IMR-90 (cell line): ENCODE data around the gene UBE3C. TPM values are rescaled to one million over a fixed set of nuclear protein-coding genes. Genes with fewer than 3 reads are reported as not detected.

Experiments used
- ATAC-seq: fragments of 200-7000 bp; cut with Tn5 transposase; 2 replicates; pipeline ENCODE4 v1.9.1; 2020; ENCODE audit warnings: low read depth, mild to moderate bottlenecking, moderate library complexity
- BruUV-seq: library from RNA; stranded (reverse); fragments of 400-500 nt; replicated peaks from 2 replicates; lab custom pipeline; 2021; lab: Mats Ljungman, UMichigan
- CTCF ChIA-PET: fragments of 300-600 bp; formaldehyde crosslinking; extraction: SDS; loops from one replicate; lab custom pipeline; 2021; ENCODE audit warnings: antibody characterized with exemption; lab: Yijun Ruan, JAX
- POLR2A ChIA-PET: fragments of 300-600 bp; sonication (Branson Sonifier 250); formaldehyde crosslinking; loops from one replicate; lab custom pipeline; 2022; ENCODE audit warnings: antibody characterized with exemption; ENCODE audit not compliant: unreplicated experiment; lab: Charles Lee
- DNase-seq: peaks from one replicate; pipeline ENCODE4 v3.0.0; 2013
- H2AFZ ChIP-seq: replicated peaks from 2 replicates; pipeline ENCODE3; 2013; ENCODE audit warnings: low read length, mild to moderate bottlenecking; ENCODE audit not compliant: poor library complexity
- H2AK5ac ChIP-seq: 2 replicates; pipeline ENCODE4 v1.6.1; 2013; ENCODE audit warnings: low read depth, low read length, inconsistent platforms
- H2AK9ac ChIP-seq: replicated peaks from 2 replicates; pipeline ENCODE3; 2013; ENCODE audit warnings: mild to moderate bottlenecking, low read depth, low read length, moderate library complexity; ENCODE audit not compliant: poor library complexity
- H2BK120ac ChIP-seq: 2 replicates; pipeline ENCODE4 v1.6.1; 2013; ENCODE audit warnings: low read depth, low read length, inconsistent platforms
- H2BK15ac ChIP-seq: 3 replicates; pipeline ENCODE4 v1.6.1; 2013; ENCODE audit warnings: low read depth, low read length, inconsistent platforms
- H2BK20ac ChIP-seq: 2 replicates; pipeline ENCODE4 v1.6.1; 2013; ENCODE audit warnings: low read depth, mild to moderate bottlenecking, inconsistent platforms, low read length, moderate library complexity
- H2BK5ac ChIP-seq: 2 replicates; pipeline ENCODE4 v1.6.1; 2013; ENCODE audit warnings: mild to moderate bottlenecking, low read depth, low read length, inconsistent platforms; ENCODE audit not compliant: poor library complexity, severe bottlenecking
- H3K14ac ChIP-seq: replicated peaks from 2 replicates; pipeline ENCODE4 v1.6.1; 2013; ENCODE audit warnings: low read depth, low read length, inconsistent platforms
- H3K18ac ChIP-seq: 2 replicates; pipeline ENCODE4 v1.6.1; 2013; ENCODE audit warnings: low read depth, low read length, control low read depth
- H3K23ac ChIP-seq: 2 replicates; pipeline ENCODE4 v1.6.1; 2013; ENCODE audit warnings: low read depth, low read length, inconsistent platforms
- H3K27ac ChIP-seq: 2 replicates; pipeline ENCODE4 v1.5.1; 2013; ENCODE audit warnings: mild to moderate bottlenecking, control low read depth, low read length; ENCODE audit not compliant: insufficient read depth
- H3K27me3 ChIP-seq: 2 replicates; pipeline ENCODE4 v1.6.1; 2013; ENCODE audit warnings: low read length; ENCODE audit not compliant: control insufficient read depth, insufficient read depth
- H3K36me3 ChIP-seq: 2 replicates; pipeline ENCODE4 v1.6.1; 2013; ENCODE audit warnings: low read length, mixed read lengths; ENCODE audit not compliant: control insufficient read depth, insufficient read depth
- H3K4ac ChIP-seq: 2 replicates; pipeline ENCODE4 v1.6.1; 2013; ENCODE audit warnings: low read depth, low read length, inconsistent platforms
- H3K4me1 ChIP-seq: 2 replicates; pipeline ENCODE4 v1.6.1; 2013; ENCODE audit warnings: low read length, mixed read lengths; ENCODE audit not compliant: control insufficient read depth, insufficient read depth
- H3K4me2 ChIP-seq: 2 replicates; pipeline ENCODE4 v1.6.1; 2013; ENCODE audit warnings: low read depth, mild to moderate bottlenecking, control low read depth, low read length, moderate library complexity
- H3K4me3 ChIP-seq: 2 replicates; pipeline ENCODE4 v1.5.1; 2013; ENCODE audit warnings: low read depth, mild to moderate bottlenecking, control low read depth, low read length, moderate library complexity; ENCODE audit not compliant: insufficient read depth
- H3K56ac ChIP-seq: 2 replicates; pipeline ENCODE4 v1.6.1; 2013; ENCODE audit warnings: low read length, inconsistent platforms; ENCODE audit not compliant: insufficient read depth; ENCODE audit errors: extremely low read depth
- H3K79me1 ChIP-seq, 2 experiments: 2 replicates each; pipeline ENCODE4 v1.6.1; 2013; ENCODE audit warnings: low read length in 2 of 2, inconsistent platforms in 1 of 2, low read depth in 1 of 2
- H3K9ac ChIP-seq: 2 replicates; pipeline ENCODE4 v1.6.1; 2013; ENCODE audit warnings: low read depth, low read length, control low read depth
- H3K9me1 ChIP-seq: 2 replicates; pipeline ENCODE4 v1.6.1; 2013; ENCODE audit warnings: low read length, inconsistent platforms; ENCODE audit not compliant: insufficient read depth
- H3K9me3 ChIP-seq: 2 replicates; pipeline ENCODE4 v1.6.1; 2013; ENCODE audit warnings: low read length; ENCODE audit not compliant: control insufficient read depth, insufficient read depth
- H4K20me1 ChIP-seq: 2 replicates; pipeline ENCODE4 v1.6.1; 2013; ENCODE audit warnings: low read length, inconsistent platforms; ENCODE audit not compliant: insufficient read depth
- H4K5ac ChIP-seq: 2 replicates; pipeline ENCODE4 v1.6.1; 2013; ENCODE audit warnings: mild to moderate bottlenecking, low read depth, low read length, control low read depth
- H4K8ac ChIP-seq, 2 experiments: 2 replicates each; pipeline ENCODE4 v1.6.1; 2013; ENCODE audit warnings: low read depth in 2 of 2, low read length in 2 of 2, control low read depth in 1 of 2, inconsistent platforms in 1 of 2
- H4K91ac ChIP-seq: 2 replicates; pipeline ENCODE4 v1.6.1; 2013; ENCODE audit warnings: low read depth, low read length, inconsistent platforms; ENCODE audit not compliant: insufficient read depth
- BHLHE40 ChIP-seq: fragments of 150-350 bp; IDR thresholded peaks from 2 replicates; pipeline ENCODE4 v1.6.1; 2016; ENCODE audit warnings: mild to moderate bottlenecking, low read depth, low read length
- CEBPB ChIP-seq: IDR thresholded peaks from 2 replicates; pipeline ENCODE4 v1.6.1; 2012; ENCODE audit warnings: low read depth, low read length, improper control_type of control experiment
- CHD1 ChIP-seq: IDR thresholded peaks from 2 replicates; pipeline ENCODE4 v1.6.1; 2012; ENCODE audit warnings: low read depth, low read length, improper control_type of control experiment
- CTCF ChIP-seq: conservative IDR thresholded peaks from 2 replicates; pipeline ENCODE4 v1.5.1; 2012; ENCODE audit warnings: mild to moderate bottlenecking, low read depth, low read length, improper control_type of control experiment
- ELK1 ChIP-seq: fragments of 150-350 bp; IDR thresholded peaks from 2 replicates; pipeline ENCODE4 v1.6.1; 2016; ENCODE audit warnings: low read depth, mild to moderate bottlenecking, low read length, moderate library complexity, borderline replicate concordance
- FOS ChIP-seq: fragments of 150-350 bp; IDR thresholded peaks from 2 replicates; pipeline ENCODE4 v1.6.1; 2016; ENCODE audit warnings: low read depth, low read length
- MAFK ChIP-seq: IDR thresholded peaks from 2 replicates; pipeline ENCODE4 v1.6.1; 2012; ENCODE audit warnings: low read depth, low read length, improper control_type of control experiment
- MAZ ChIP-seq: IDR thresholded peaks from 2 replicates; pipeline ENCODE4 v1.6.1; 2012; ENCODE audit warnings: low read depth, mild to moderate bottlenecking, low read length, improper control_type of control experiment, moderate library complexity, borderline replicate concordance
- MXI1 ChIP-seq: IDR thresholded peaks from 2 replicates; pipeline ENCODE4 v1.6.1; 2012; ENCODE audit warnings: low read depth, mild to moderate bottlenecking, low read length, moderate library complexity, borderline replicate concordance
- NFE2L2 ChIP-seq: fragments of 150-350 bp; IDR thresholded peaks from 2 replicates; pipeline ENCODE4 v1.6.1; 2016; ENCODE audit warnings: low read depth, mild to moderate bottlenecking, low read length
- POLR2A ChIP-seq: IDR thresholded peaks from 2 replicates; pipeline ENCODE4 v1.6.1; 2012; ENCODE audit warnings: mild to moderate bottlenecking, low read depth, low read length
- RAD21 ChIP-seq: IDR thresholded peaks from 2 replicates; pipeline ENCODE4 v1.6.1; 2012; ENCODE audit warnings: low read length, improper control_type of control experiment
- RCOR1 ChIP-seq: IDR thresholded peaks from 2 replicates; pipeline ENCODE4 v1.6.1; 2012; ENCODE audit warnings: mild to moderate bottlenecking, low read length, improper control_type of control experiment; ENCODE audit not compliant: insufficient replicate concordance
- RFX5 ChIP-seq: IDR thresholded peaks from 2 replicates; pipeline ENCODE4 v1.8.0; 2012; ENCODE audit warnings: low read depth, mild to moderate bottlenecking, low read length, moderate library complexity
- SMC3 ChIP-seq: fragments of 150-350 bp; IDR thresholded peaks from 2 replicates; pipeline ENCODE4 v1.6.1; 2016; ENCODE audit warnings: low read depth, mild to moderate bottlenecking, antibody characterized with exemption, low read length, moderate library complexity
- USF2 ChIP-seq: fragments of 150-350 bp; IDR thresholded peaks from 2 replicates; pipeline ENCODE4 v1.6.1; 2017; ENCODE audit warnings: mild to moderate bottlenecking, antibody characterized with exemption, low read length, low read depth
- WGBS, 2 experiments: methylation state at CpG; one replicate each; pipeline versions ENCODE4 v1.1.5 to v1.1.7; 2013; ENCODE audit warnings: missing lambda C conversion rate in 2 of 2; ENCODE audit not compliant: insufficient read length in 1 of 2; ENCODE audit errors: extremely low coverage in 2 of 2; 5-methylcytosine and 5-hydroxymethylcytosine counted together
- dilution Hi-C: fragments of 300-500 bp; cut with HindIII; formaldehyde crosslinking; loops from one replicate; pipeline ENCODE4 v1.14.3; 2018; ENCODE audit warnings: low sequenced_read_pairs; ENCODE audit not compliant: unreplicated experiment
- in situ Hi-C: fragments of 300-500 bp; cut with MboI; formaldehyde crosslinking; loops from 3 replicates; pipeline ENCODE4 v1.14.3; 2019; ENCODE audit warnings: low sequenced_read_pairs, inconsistent platforms, mixed read lengths
- intact Hi-C: fragments of 100-400 bp; cut with micrococcal nuclease; formaldehyde crosslinking; loops from 2 replicates; pipeline ENCODE4 v1.10.0; 2022
- polyA plus RNA-seq, 3 experiments: library from polyadenylated mRNA; depleted of rRNA; stranded (reverse); fragments of >200 nt; gene quantifications; 2 replicates each; pipeline ENCODE4 v1.2.3, GENCODE V29; 2012; ENCODE audit warnings: low replicate concordance in 1 of 3
- total RNA-seq: library from RNA; depleted of rRNA; stranded (reverse); fragments of >200 nt; gene quantifications from 2 replicates; pipeline ENCODE4 v1.2.3, GENCODE V29; 2012

UBE3C gene
- total and polyA plus RNA-seq, 2 of the 4 experiments (the other 2 are of a cell fraction) = 43.0 to 60.6 TPM

- H3K27me3 ChIP-seq = no peaks in the 10 kb centered on the region
- H3K4ac ChIP-seq = no peak overlapping the region
- no peak overlapping the region for H3K18ac ChIP-seq
- H3K14ac ChIP-seq = no peak overlapping the region
- H3K9me3 ChIP-seq = no peaks in the 10 kb centered on the region
- no peak overlapping the region for H2AFZ ChIP-seq
- H4K20me1 ChIP-seq = no peaks in the 10 kb centered on the region
- H2AK5ac ChIP-seq = no peak overlapping the region
- ATAC-seq (no peak), DNase-seq (no peak)
- no peak overlapping the region for H2BK120ac ChIP-seq
- no peak overlapping the region for H2BK20ac ChIP-seq
- no peaks in the 10 kb centered on the region; the same call in 1 of the 2 replicates for H3K9me1 ChIP-seq
- peaks cover 26% of the 10 kb centered on the region for H3K36me3 ChIP-seq
- no peak overlapping the region for H4K8ac ChIP-seq
- H3K27ac ChIP-seq = no peak overlapping the region
- ChIA-PET CTCF (interaction anchor here (0.8 kb wide), 1 partner anchor 11 kb away, joined by 3 read pairs; no protein-coding TSS in a partner anchor), POLR2A (no interaction called here)
- no peak overlapping the region for H2BK5ac ChIP-seq
- no peak overlapping the region for H3K4me3 ChIP-seq
- no CpG with 5 or more reads among the region's 5 CpGs for WGBS, 2 experiments
- peaks cover 15 to 18% of the 10 kb centered on the region in 2 experiments; a peak in 3 of 4 replicates for H3K79me1 ChIP-seq
- H3K56ac ChIP-seq = no peak overlapping the region
- H4K5ac ChIP-seq = no peak overlapping the region
- H4K91ac ChIP-seq = no peak overlapping the region
- in situ Hi-C loops = no loop called here
- no peak overlapping the region for H3K9ac ChIP-seq
- TF ChIP-seq POLR2A (no peak), BHLHE40 (no peak), SMC3 (no peak), RFX5 (no peak), RAD21 (no peak), CTCF (no peak), USF2 (no peak), RCOR1 (no peak), MAFK (no peak), MXI1 (no peak), CHD1 (no peak), FOS (no peak), MAZ (no peak), CEBPB (no peak), ELK1 (no peak), NFE2L2 (no peak)
- no peak overlapping the region for H2AK9ac ChIP-seq
- dilution Hi-C loops = no loop called here
- intact Hi-C loops = no loop called here
- H3K4me2 ChIP-seq = no peak overlapping the region
- no peak overlapping the region for H3K23ac ChIP-seq
- no peak overlapping the region for H2BK15ac ChIP-seq
- BruUV-seq = no TSS peak
- no peaks in the 10 kb centered on the region for H3K4me1 ChIP-seq
Observed at GRCh38 chr7:157219154-157219553, 80.4 kb downstream of the UBE3C start.
